Limb (tissue), 2 donors: ENCODE data around the gene C19orf53.

Experiments
- DNase-seq, 2 donors: peaks; one replicate each; pipeline ENCODE4 v3.0.0-alpha.2; 2016; ENCODE audit errors: extremely low spot score in 2 of 2

C19orf53 gene

GRCh38 chr19:13795595-13796300 lies 21.5 kb downstream of the C19orf53 start:
- DNase-seq: no peak

- peak in 1 of 2 donors; percentile 26 for DNase-seq
Observed at GRCh38 chr19:13796301-13797057, 22.2 kb downstream of the C19orf53 start.

DNA sequence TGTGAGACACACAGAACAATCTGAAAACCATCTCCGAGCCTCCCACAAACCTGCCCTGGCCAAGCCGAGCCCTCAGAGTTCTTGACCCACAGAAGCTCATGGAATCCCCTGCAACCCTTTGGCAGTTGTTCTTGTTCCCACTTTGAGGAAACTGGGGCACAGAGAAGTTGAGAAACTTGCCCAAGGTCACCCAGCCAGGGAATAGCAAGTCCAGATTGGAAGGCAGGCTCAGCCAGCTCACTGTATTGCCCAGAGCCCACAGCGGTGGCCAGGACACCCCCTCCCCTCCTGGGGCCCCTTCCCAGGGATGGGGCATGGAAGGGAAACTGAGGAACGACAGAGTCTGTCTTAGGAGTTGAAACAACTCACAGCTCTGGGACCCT lies 22.8 kb downstream of the C19orf53 start:
- DNase-seq: no peak

DNA sequence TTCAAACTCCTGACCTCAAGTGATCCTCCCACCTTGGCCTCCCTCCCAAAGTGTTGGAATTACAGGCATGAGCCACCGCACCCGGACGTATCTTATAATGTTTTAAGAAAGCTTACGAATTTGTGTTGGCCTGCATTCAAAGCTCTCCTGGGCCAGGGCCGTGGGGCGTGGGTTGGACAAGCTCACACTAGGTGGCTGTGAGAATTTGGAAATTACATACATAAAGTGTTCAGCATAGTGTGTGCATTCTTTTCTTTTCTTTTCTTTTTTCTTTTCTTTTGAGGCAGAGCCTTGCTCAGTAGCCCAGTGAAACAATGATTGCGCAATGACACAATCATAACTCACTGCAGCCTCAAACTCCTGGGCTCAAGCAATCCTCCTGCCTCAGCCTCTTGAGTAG lies 23.6 kb downstream of the C19orf53 start:
- no peak for DNase-seq

- no peak for DNase-seq
Observed at GRCh38 chr19:13799669-13800068, 25.4 kb downstream of the C19orf53 start.

DNA sequence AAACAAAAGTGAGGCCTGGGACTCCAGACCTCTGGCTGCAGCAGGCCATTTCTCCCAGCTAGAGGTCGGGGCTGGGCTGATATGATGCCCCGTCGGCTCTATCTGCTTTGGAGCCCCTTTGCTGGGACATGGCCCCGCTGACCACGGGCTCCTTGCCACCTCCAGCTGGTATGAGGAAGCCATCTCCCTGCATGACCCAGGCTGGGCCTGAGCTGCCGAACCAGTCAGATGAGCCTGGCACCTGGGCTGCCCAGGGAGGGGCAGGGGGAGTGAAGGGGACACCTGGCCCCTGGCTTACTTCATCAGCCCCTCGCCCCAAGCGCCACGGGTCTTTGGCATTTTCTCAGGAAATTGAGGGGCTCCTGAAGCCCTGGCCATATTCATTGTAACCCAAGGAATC lies 28.8 kb downstream of the C19orf53 start:
- no peak for DNase-seq

- DNase-seq: no peak
Observed at GRCh38 chr19:13804830-13805683, 30.8 kb downstream of the C19orf53 start.

DNA sequence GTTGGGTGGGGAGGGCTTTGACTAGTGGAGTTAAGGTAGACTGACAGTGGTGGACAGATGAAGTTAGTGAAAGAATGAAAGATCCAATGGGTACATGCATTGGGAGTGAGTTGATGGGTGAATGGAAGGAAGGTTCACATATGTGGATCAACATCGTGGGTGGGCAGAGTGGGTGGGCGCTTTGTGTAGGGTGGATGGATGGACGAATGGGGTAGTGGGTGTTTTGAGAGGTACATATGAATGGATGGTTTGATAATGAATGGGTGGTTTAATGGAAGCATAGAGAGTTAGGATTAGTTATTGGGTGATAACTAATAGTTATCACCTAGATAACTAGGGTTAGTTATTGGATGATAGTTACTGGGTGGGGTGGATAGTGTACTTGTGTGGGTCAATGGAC lies 32.5 kb downstream of the C19orf53 start:
- DNase-seq: no peak

DNA sequence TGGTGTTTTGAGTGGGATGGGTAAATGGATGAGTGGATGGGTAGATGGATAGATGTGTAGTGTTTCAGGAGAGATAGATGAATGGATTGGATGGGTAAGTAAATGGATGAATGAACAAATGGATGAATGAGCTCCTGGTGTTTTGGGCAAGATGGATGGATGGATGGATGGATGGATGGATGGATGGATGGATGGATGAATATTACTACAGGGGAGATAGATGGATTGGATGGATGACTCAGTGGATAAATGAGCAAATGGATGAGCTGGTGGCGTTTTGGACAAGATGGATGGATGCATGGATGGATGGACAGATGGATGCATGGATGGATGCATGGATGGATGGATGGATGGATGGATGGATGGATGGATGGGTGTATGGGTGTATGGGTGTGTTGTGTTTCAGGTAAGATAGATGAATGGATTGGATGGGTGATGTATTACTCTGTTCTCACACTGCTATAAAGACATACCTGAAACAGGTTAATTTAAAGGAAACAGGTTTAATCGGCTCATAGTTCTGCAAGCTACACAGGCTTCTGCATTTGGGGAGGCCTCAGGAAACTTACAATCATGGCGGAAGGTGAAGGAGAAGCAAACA lies 33.3 kb downstream of the C19orf53 start:
- no peak for DNase-seq

- no peak for DNase-seq
Observed at GRCh38 chr19:13808856-13809255, 34.6 kb downstream of the C19orf53 start.

DNA sequence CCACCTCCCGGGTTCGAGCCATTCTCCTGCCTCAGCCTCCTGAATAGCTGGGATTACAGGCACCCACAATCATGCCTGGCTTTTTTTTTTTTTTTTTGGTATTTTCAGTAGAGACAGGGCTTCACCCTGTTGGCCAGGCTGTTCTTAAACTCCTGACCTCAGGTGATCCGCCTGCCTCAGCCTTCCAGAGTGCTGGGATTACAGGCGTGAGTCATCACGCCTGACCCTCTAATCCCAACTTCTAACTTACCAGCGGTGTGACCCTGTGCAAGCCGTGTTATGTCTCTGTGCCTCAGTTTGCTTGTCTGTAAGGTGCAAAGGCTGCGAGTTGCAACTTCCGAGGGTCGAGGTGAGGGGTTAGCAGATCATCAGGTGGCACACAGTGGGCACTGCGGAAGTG lies 38.3 kb downstream of the C19orf53 start:
- no peak for DNase-seq

DNA sequence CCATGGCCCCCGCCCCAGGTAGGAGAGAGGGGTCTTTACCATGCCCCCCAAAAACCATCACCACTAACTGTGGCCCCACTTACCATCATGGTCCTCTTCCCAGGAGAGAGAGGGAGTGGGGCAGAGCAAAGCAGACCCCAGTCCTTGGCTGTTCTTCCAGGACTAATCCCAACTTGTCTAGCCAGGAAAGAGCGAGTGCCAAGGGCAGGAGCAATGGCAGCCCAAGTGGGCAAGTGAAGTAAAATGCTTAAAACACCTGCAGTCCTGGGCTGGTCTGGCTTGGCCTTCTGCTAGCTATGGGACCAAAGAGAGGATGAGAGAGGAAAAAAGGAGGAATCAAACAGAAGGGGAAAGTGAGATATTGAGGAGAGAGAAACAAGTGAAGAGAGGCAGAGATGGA lies 38.9 kb downstream of the C19orf53 start:
- DNase-seq: no peak

DNA sequence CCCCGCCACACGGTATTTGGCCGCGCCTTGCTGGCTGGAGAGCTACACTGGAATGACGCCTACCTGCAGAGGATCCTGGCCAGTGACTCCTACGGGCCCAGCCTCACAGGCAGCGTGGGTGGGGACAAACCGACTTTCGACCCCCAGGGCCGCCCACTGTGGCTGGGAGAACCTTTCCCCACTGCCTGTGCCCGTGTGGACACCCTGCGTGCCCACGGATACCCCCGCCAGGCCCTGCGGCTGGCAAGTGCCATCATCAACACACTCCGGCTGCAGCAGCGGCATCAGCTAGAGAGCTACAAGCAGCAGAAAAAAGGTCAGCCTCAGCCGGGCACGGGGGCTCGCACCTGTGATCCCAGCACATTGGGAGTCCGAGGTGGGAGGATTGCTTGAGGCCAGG lies 40.3 kb downstream of the C19orf53 start:
- no peak for DNase-seq

DNA sequence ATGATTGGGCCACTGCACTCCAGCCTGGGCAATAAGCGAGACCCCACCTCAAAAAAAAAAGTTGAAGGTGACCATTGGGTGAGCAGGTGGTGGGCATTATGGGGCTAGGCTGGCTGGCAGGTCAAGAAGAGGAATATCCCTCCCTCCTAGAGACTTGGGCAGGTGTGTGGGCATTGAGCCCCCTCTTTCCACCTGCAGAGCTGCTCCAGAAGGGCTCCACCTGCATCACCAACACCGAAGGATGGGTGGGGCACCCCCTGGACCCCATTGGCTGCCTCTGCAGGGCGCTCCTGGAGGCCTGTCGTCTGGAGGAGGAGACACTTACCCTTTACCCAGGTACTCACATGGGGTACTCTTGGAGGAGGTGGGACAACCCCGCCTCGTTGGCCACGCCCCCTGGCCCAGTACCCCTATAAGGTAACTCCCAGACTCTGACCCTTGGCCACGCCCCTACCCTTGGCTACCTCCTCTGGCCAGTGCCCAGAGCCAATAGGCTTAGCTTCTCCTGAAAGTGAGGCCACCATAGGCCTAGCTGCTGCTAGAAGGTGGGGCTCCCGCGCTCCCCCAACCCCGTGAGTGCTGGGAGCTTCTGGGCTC lies 42.9 kb downstream of the C19orf53 start:
- peak in 1 of 2 donors; percentile 41 for DNase-seq

GRCh38 chr19:13817615-13818371 lies 43.5 kb downstream of the C19orf53 start:
- peak in 1 of 2 donors; percentile 66 for DNase-seq

DNA sequence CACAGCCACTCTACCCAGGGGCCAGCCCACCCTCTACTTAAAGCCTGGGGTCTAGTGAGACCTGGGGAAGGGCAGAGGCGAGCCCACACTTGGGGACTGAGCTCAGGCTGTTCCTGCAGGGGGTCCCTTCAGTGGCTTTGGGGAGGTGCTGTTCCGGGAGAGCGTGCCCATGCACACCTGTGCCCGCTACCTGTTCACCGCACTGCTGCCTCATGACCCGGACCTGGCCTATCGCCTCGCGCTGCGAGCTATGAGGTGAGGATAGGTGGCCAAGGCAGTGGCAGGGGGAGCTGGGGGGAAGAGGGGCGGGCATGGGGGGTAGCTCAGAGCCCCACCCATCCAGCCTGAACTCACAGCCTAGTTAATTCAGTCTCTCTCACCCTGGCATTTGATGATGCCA lies 45.0 kb downstream of the C19orf53 start:
- no peak for DNase-seq

DNA sequence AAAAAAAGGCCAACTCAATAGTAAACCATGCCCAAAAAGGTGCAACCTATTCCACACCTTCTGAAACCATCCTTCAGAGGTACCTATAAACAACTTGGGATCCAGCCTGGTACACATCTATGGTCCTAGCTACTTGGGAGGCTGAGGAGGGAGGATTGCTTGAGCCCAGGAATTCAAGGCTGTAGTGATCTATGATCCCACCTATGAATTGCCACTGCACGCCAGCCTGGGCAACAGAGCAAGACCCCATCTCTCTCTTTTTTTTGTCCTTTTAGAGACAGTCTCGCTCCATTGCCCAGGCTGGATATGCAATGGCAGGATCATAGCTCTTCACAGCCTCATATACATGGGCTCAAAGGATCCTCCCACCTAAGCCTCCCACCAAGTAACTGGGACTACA lies 47.0 kb downstream of the C19orf53 start:
- DNase-seq: no peak

DNA sequence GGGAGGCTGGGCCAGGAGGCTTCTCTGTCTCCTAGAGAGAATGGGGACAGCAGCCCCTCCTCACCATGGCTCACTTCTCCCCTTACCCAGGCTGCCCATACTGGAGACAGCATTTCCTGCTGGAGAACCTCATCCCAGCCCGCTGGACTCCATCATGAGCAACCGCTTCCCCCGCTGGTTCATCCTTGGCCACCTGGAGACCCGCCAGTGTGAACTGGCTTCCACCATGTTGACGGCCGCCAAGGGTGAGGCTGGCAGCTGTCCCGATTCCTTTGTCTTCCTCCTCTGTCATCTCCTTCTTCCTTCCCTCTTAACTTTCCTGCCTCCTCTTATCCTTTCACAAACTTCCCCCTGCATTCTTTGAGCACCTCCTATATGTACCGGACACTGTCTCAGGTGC lies 49.0 kb downstream of the C19orf53 start:
- DNase-seq: no peak

DNA sequence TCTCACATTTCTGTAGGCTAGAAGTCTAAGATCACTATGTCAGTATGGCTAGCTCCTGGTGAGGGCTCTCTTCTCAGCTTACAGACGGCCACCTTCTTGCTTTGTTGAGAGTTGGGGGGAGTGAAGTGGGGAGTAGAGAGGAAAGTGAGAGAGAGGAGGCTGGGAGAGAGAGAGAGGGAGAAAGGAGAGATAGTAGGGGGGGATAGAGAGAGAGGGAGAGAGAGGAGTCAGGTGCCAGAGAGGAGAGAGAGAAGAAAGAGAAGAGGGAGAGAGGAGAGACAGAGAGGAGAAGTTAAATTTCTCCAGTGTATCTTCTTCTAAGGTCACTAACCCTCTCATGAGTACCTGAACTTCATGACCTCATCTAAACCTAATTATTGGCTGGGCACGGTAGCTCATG lies 49.6 kb downstream of the C19orf53 start:
- DNase-seq: no peak

GRCh38 chr19:13824703-13825102 lies 50.4 kb downstream of the C19orf53 start:
- DNase-seq: no peak
